ENCODE results near the gene SCUBE2.
A peak's percentile ranks its signal among the peaks of the same experiment; 100 is the strongest.

The SCUBE2 gene

DNA sequence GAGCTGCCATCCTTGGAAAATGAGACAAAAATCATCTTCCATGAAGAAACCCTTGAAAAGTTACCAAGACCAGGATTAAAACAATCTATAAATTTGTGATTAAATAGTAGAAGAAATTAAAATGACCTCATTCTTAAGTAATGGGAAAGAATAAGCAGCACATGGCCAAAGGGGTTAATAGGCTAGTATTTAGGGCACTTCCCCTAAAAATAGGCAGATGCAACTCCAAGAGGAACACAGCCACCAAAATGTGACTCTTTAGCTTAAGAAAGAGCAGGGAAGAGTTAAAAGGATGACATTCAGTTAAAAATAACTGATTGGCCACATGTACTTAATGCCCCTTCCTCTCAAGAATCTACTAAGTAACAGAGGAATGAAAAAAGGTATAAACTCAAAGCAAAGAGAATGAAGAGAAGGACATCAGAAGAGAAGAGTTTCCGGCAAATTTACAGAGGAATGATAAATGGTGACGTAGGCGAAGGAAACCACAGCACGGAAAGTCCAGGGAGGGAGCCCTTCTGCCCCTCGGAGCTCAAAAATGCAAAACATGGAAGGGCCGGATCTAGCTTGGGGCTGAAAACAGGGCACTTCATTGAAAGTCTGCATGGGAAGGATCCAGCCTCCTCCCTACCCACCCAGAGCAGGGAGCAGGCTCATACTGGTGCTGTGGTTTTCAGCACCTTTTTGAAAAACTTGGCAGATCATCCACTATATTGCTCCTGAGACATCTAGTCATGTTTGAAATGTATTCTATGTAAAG, 17.8 kb downstream of the SCUBE2 start:
- DNase-seq: no peak

GRCh38 chr11:9072626-9073176, 18.7 kb downstream of the SCUBE2 start:
- no peak for DNase-seq

DNA sequence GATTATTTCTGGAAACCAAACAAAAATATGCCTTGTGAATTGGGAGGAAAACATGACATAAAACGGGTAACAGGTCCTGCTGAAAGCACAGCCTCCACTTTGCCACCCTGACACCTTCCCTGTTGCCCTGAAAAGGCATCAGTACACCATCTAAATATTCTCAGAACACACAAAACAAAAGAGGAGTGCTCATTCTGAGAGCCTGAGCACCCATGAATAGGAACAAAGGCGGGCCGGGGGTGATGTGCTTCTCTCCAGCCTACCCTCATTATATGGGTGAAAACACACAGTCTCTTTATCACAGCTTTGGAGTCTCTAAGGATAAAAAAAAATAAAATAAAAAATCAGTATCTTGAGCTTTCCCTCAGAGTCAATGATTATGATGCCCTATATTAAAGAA, 19.7 kb downstream of the SCUBE2 start:
- no peak for DNase-seq

DNA sequence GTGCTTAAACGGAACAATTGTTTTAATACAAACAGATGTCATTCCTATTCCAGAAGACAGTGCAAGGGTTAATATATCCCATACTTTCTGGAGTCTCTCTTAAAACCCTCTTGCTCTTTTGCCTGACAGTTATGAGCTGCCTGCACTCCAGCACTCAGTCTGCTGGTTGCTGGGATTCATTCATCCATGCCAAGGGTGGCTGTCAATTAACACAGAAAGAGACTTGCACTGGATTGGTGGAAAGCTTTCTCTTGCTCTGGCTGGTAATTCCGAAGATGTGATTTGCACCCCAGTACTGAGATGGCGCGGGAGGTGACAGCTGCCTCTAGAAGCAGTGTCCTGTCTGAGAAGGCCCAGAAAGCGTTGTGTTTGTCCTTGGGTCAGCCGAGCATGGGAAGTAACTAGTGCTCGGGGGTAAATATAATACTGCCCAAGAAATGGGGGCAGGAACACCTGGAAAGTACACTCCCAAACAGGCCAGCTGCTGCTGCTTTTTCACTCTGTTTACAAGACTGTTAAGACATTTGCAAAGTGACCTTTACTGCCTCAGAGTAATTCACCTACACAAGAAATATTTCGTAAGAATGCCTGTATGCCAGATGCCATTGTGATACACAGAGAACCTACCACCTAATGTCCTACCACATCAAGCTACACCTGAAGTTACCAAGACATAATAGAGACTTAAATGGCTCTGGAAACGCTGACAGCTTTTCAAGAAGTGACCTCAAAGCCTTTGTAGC, 20.5 kb downstream of the SCUBE2 start:
- no peak for DNase-seq

DNA sequence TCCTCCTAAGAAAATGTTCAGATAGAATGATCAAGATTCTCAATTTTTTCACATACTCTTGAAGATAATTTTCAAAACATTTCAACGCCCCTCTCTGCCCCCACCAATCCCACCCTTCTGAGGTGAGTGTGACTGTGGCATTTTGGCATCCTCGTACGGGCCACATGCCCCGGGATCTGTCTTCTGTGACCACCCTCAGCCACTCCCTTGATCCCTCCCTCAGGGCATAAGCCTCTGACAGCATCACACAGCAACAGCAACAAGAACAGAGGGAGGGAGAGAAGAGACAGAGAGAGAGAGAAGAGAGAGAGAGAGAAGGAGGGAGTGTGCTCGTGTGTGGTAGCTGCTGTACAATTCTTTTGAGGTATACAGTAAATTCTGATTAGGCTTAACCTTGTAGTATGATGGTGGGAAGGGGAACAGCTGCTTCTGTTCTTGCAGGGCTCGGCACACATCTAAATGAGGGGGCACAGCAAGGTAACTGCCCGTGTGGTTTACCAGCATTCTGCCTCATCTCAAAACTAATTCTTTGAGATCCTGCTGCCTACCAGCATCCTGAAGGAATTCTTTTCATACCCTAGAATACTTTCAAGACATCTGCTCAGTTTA, 21.4 kb downstream of the SCUBE2 start:
- DNase-seq: no peak

DNA sequence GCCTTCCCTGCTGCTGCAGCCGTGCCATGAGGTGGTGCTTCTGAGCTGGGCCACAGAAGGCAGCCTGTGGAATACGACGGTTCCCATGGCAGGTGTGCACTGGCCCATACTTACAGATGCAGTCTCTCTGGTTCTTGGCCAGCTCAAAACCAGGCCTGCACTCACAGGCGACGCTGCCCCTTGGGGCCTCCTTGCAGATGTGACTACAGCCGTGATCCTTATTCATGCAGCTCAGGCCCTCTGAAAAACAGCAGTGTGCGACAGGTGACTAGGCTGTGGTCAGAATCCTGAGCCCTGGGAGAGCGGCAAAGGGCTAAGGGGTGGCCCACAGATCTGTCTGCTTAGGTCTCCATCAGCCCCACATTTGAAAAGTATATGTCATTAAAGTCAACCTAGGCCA, 22.1 kb downstream of the SCUBE2 start:
- DNase-seq: no peak

- DNase-seq: no peak
These were observed 24.9 kb downstream of the SCUBE2 start for GRCh38 chr11:9066433-9066925.

GRCh38 chr11:9065607-9066432, 25.6 kb downstream of the SCUBE2 start:
- DNase-seq: no peak

GRCh38 chr11:9061807-9062206, 29.6 kb downstream of the SCUBE2 start:
- DNase-seq: no peak

- DNase-seq: peak; percentile 74
These were observed 30.7 kb downstream of the SCUBE2 start for GRCh38 chr11:9060700-9061111.

- no peak for DNase-seq
These were observed 32.0 kb downstream of the SCUBE2 start for GRCh38 chr11:9059406-9059805.

GRCh38 chr11:9057888-9058287, 33.5 kb downstream of the SCUBE2 start:
- DNase-seq: no peak

- no peak for DNase-seq
These were observed 34.4 kb downstream of the SCUBE2 start for GRCh38 chr11:9057007-9057406.

- DNase-seq: no peak
These were observed 34.9 kb downstream of the SCUBE2 start for GRCh38 chr11:9056467-9056866.

GRCh38 chr11:9053316-9054035, 37.9 kb downstream of the SCUBE2 start:
- no peak for DNase-seq

GRCh38 chr11:9052316-9052715, 39.1 kb downstream of the SCUBE2 start:
- DNase-seq: no peak

GRCh38 chr11:9049959-9050358, 41.4 kb downstream of the SCUBE2 start:
- DNase-seq: no peak

- DNase-seq: no peak
These were observed 43.4 kb downstream of the SCUBE2 start for GRCh38 chr11:9047964-9048523.

GRCh38 chr11:9046481-9046880, 44.9 kb downstream of the SCUBE2 start:
- DNase-seq: no peak

DNA sequence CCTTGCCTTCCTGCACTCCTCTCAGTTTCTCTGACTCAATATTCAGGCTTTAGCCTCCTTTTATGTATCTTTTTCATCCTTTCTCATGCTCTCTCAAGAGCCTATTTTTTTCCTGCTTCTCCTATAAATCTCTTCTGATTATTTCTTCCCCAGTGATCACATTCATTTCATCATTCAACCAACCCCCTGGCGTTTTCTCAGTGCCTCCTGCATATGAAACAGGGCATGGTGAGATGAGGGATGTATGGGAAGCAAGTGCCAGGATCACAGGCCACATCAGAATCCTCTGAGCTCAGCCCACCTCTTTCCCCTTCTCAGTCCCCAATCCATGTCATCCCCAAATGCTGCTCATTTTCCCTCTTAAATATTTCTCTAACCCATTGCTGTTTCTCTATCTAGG, 48.9 kb downstream of the SCUBE2 start:
- DNase-seq: no peak

- no peak for DNase-seq
These were observed 49.7 kb downstream of the SCUBE2 start for GRCh38 chr11:9041747-9042146.

DNA sequence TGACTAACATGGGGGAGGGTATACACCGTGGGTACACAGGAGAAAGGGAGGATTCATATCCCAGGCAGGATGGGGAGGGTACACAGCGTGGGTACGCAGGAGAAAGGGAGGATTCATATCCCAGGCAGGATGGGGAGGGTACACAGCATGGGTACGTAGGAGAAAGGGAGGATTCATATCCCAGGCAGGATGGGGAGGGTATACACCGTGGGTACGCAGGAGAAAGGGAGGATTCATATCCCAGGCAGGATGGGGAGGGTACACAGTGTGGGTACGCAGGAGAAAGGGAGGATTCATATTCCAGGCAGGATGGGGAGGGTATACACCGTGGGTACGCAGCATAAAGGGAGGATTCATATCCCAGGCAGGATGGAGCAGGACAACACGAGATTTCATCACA, 51.0 kb downstream of the SCUBE2 start:
- no peak for DNase-seq

Measured in OCI-M1 (cell line).